Spinal cord (tissue), 10 donors: ENCODE data around the gene DCLK1. TPM values are rescaled to one million over a fixed set of nuclear protein-coding genes. Genes with fewer than 3 reads are reported as not detected.

Experiments used
- DNase-seq, 6 donors: peaks; one replicate each; pipeline versions ENCODE4 v3.0.0 to v3.0.0-alpha.2; 2013 to 2015; ENCODE audit warnings: low spot score in 6 of 6, low read depth in 4 of 6
- H3K27ac ChIP-seq: one replicate; pipeline ENCODE4 v1.5.1; 2013; ENCODE audit warnings: low read depth, low read length, control low read depth
- H3K27me3 ChIP-seq: one replicate; pipeline ENCODE4 v1.6.1; 2013; ENCODE audit warnings: low read length; ENCODE audit not compliant: control insufficient read depth, insufficient read depth
- H3K36me3 ChIP-seq: one replicate; pipeline ENCODE4 v1.6.1; 2013; ENCODE audit warnings: low read length; ENCODE audit not compliant: control insufficient read depth, insufficient read depth
- H3K4me1 ChIP-seq: one replicate; pipeline ENCODE4 v1.6.1; 2013; ENCODE audit warnings: low read length; ENCODE audit not compliant: control insufficient read depth, insufficient read depth
- H3K4me3 ChIP-seq: one replicate; pipeline ENCODE4 v1.5.1; 2013; ENCODE audit warnings: low read depth, low read length, control low read depth
- H3K9me3 ChIP-seq: one replicate; pipeline ENCODE4 v1.6.1; 2013; ENCODE audit warnings: low read length; ENCODE audit not compliant: control insufficient read depth, insufficient read depth
- WGBS: methylation state at CpG from one replicate; pipeline ENCODE4 v1.1.5; 2013; ENCODE audit warnings: missing lambda C conversion rate; ENCODE audit not compliant: insufficient coverage; 5-methylcytosine and 5-hydroxymethylcytosine counted together
- polyA plus RNA-seq, 2 donors: library from polyadenylated mRNA; unstranded; fragments of 120-200 nt; gene quantifications; one replicate each; pipeline ENCODE4 v1.2.1, GENCODE V29; 2013; ENCODE audit not compliant: insufficient read length in 2 of 2
- total RNA-seq, 2 donors: library from RNA; depleted of rRNA in 1 of 2; stranded (reverse); fragments of 120-200 nt in 1 of 2; fragments of >200 nt in 1 of 2; gene quantifications; one replicate each; pipeline versions ENCODE4 v1.2.3 to v1.2.4, GENCODE V29; 2013 to 2014
- donor health status: healthy.

DCLK1 gene
- total and polyA plus RNA-seq, 4 donors: 112 to 239 (median 143) TPM

- no peak for DNase-seq
- H3K4me1 ChIP-seq: peaks cover 12% of the 10 kb centered on the region
- H3K36me3 ChIP-seq: no peaks in the 10 kb centered on the region
- H3K27me3 ChIP-seq: no peaks in the 10 kb centered on the region
- no peak overlapping the region for H3K4me3 ChIP-seq
- H3K27ac ChIP-seq: no peak overlapping the region
- H3K9me3 ChIP-seq: no peaks in the 10 kb centered on the region
- 79% methylated on average over 3 of the region's 4 CpGs for WGBS
Measured at GRCh38 chr13:35780613-35781012, 350.6 kb downstream of the DCLK1 start.

GRCh38 chr13:35771898-35772297, 359.3 kb downstream of the DCLK1 start:
- H3K9me3 ChIP-seq: no peaks in the 10 kb centered on the region
- no peak overlapping the region for H3K4me3 ChIP-seq
- H3K27me3 ChIP-seq: no peaks in the 10 kb centered on the region
- WGBS: no CpG with 5 or more reads among the region's 5 CpGs
- peaks cover 8% of the 10 kb centered on the region for H3K4me1 ChIP-seq
- DNase-seq: no peak
- H3K27ac ChIP-seq: no peak overlapping the region
- H3K36me3 ChIP-seq: peaks cover 4% of the 10 kb centered on the region

DNA sequence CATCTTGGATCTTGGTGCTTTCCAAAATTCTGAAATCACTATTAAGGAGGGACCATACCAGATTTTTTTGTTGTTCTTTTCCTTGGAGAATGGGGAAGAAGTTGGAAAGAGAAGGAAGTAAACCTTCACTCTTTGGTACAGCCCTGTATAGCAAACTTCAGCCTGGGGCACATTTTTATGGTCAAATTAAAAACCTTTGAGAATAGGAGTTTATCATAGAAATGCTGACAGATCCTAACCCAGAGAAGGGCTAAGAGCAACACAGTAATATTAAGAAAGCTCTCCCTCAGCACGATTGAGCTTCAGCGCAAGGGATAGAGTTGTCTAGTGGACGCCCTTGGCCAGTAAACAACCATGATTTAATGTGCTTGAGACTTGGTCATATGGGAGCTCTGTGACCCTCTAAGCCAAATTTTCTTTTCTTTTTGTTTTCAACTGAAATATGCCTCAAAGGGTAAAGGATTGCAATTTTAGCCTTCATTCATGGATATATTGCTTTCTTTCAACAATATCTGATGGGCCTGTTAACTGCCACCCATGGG, 360.4 kb downstream of the DCLK1 start:
- H3K36me3 ChIP-seq: peaks cover 4% of the 10 kb centered on the region
- no peak overlapping the region for H3K27ac ChIP-seq
- no peak for DNase-seq
- peaks cover 9% of the 10 kb centered on the region for H3K4me1 ChIP-seq
- no peak overlapping the region for H3K4me3 ChIP-seq
- H3K9me3 ChIP-seq: no peaks in the 10 kb centered on the region
- no peaks in the 10 kb centered on the region for H3K27me3 ChIP-seq
- no CpG with 5 or more reads among the region's 3 CpGs for WGBS

DNA sequence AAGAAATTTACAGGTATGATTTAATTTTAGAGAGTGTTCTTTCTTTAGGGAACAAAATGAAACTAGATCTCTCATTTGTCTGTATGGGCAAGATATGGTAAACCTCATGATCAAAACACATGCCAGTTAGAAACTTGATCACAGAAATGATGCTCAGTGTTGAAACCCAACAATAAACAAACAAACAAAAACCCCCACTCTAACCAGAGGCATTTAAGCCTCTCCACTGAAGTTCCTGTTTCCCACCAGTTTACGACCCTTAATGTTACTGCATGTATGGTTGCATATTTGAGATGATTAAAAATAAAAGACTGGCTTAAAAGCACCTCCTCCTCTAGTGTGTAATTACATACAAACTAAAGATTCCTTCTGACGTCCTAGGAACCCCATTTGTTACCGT, 361.4 kb downstream of the DCLK1 start:
- Histone ChIP-seq H3K27me3 (no peaks in the 10 kb centered on the region), H3K4me1 (peaks cover 15% of the 10 kb centered on the region), H3K36me3 (peaks cover 4% of the 10 kb centered on the region), H3K4me3 (no peak overlapping the region), H3K27ac (no peak overlapping the region), H3K9me3 (no peaks in the 10 kb centered on the region)
- WGBS: no CpG with 5 or more reads among the region's 3 CpGs
- no peak for DNase-seq

GRCh38 chr13:35768551-35768950, 362.6 kb downstream of the DCLK1 start:
- no peak overlapping the region for H3K4me3 ChIP-seq
- peaks cover 15% of the 10 kb centered on the region for H3K4me1 ChIP-seq
- H3K27ac ChIP-seq: no peak overlapping the region
- no peaks in the 10 kb centered on the region for H3K9me3 ChIP-seq
- peaks cover 4% of the 10 kb centered on the region for H3K36me3 ChIP-seq
- peak in 1 of 6 donors; percentile 62 for DNase-seq
- 56% methylated on average over 2 of the region's 4 CpGs for WGBS
- H3K27me3 ChIP-seq: no peaks in the 10 kb centered on the region

GRCh38 chr13:35768073-35768472, 363.1 kb downstream of the DCLK1 start:
- WGBS: 24% methylated on average over 4 of the region's 4 CpGs
- H3K27me3 ChIP-seq: no peaks in the 10 kb centered on the region
- H3K4me1 ChIP-seq: peaks cover 15% of the 10 kb centered on the region
- no peak overlapping the region for H3K4me3 ChIP-seq
- H3K36me3 ChIP-seq: no peaks in the 10 kb centered on the region
- H3K9me3 ChIP-seq: no peaks in the 10 kb centered on the region
- no peak overlapping the region for H3K27ac ChIP-seq
- peak in 2 of 6 donors; percentile 55 to 79 for DNase-seq

DNA sequence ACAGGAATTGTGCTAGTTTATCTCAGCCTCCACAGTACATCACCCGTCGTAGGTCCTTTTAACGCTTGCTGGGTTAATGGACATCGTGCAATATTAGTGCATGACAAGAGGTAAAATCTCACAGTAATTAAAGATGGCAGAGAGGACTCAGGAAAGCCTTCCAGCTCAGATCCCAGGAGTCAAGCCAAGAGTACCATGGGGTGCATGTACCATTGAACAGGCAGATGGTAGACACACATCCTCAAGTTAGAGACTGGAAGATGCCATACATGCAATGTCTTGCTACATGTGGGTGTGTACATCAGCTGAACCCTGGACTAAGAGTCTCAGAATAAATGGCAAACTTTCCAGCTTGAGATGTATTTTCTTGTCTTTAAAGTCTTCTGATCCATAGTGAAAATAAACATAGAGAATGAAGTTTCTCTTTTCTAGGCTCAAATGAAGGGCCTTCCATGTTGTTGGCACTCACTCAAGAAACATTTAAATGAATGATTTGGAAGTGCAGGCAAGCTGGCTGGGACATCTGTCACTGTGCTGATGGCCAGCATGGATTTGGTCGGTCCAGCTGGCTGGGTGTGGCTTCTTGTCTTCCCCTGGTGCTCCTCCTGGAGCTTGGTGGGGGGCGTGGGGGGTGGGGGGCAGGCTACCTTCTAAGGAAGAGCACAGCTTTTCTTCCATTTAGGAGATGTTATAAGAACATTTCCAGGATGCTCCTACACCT, 363.8 kb downstream of the DCLK1 start:
- Histone ChIP-seq H3K27me3 (no peaks in the 10 kb centered on the region), H3K4me3 (no peak overlapping the region), H3K27ac (no peak overlapping the region), H3K9me3 (no peaks in the 10 kb centered on the region), H3K4me1 (peaks cover 15% of the 10 kb centered on the region), H3K36me3 (no peaks in the 10 kb centered on the region)
- 52% methylated on average over 4 of the region's 6 CpGs for WGBS
- peak in 1 of 6 donors; percentile 80 for DNase-seq

DNA sequence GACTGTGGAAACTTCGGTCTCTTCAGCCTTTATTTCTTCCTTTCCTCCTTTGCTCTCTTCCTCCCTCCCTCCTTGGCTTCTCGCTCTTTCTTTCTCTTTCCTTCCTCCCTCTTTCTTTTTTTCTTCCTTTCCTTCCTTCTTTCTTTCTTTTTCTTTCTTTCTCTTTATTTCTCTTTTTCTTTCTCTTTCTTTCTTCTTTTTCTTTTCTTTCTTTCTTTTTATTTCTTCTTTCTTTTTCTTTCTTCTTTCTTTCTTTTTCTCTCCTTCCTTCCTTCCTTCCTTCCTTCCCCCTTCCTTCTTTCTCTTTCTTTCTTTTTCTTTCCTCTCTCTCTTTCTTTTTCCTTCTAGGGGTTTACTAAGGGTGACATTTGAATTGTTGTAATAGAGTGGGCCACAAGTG, 364.5 kb downstream of the DCLK1 start:
- H3K27ac ChIP-seq: no peak overlapping the region
- DNase-seq: no peak
- H3K4me1 ChIP-seq: peaks cover 15% of the 10 kb centered on the region
- no peaks in the 10 kb centered on the region for H3K9me3 ChIP-seq
- no peaks in the 10 kb centered on the region for H3K27me3 ChIP-seq
- H3K36me3 ChIP-seq: no peaks in the 10 kb centered on the region
- H3K4me3 ChIP-seq: no peak overlapping the region
- WGBS: 98% methylated on average over 2 of the region's 2 CpGs

GRCh38 chr13:35765941-35766340, 365.2 kb downstream of the DCLK1 start:
- Histone ChIP-seq H3K4me3 (no peak overlapping the region), H3K9me3 (no peaks in the 10 kb centered on the region), H3K36me3 (no peaks in the 10 kb centered on the region), H3K27ac (no peak overlapping the region), H3K27me3 (no peaks in the 10 kb centered on the region), H3K4me1 (peaks cover 17% of the 10 kb centered on the region)
- DNase-seq: no peak
- 97% methylated on average over 7 of the region's 11 CpGs for WGBS

DNA sequence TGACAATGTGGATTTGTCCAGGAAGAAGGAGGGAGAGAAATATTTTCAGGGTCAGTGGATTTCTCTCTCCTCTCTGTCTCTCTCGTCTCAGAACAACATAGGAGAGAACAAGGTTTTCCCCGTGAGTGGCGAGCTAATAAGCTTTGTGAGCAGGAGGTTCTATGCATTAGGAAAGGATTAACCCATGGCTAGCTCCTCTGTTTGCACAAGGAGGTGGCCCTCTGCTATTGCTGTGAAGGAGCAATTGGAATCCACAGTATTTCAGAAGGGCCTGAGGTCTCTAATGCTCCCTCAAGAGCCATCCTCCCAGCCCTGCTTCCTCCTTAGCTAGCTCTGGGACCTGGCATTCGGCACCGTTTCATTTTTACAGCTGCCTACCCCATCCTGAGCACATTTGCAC, 365.8 kb downstream of the DCLK1 start:
- no peaks in the 10 kb centered on the region for H3K36me3 ChIP-seq

More for the DNA sequence above, 365.8 kb downstream of the DCLK1 start:
- H3K27ac ChIP-seq: no peak overlapping the region
- no peaks in the 10 kb centered on the region for H3K27me3 ChIP-seq
- peaks cover 18% of the 10 kb centered on the region for H3K4me1 ChIP-seq
- no peaks in the 10 kb centered on the region for H3K9me3 ChIP-seq
- DNase-seq: peak in 1 of 6 donors; percentile 66
- no peak overlapping the region for H3K4me3 ChIP-seq
- 48% methylated on average over 2 of the region's 5 CpGs for WGBS
